Endothelial cell of umbilical vein (primary cell): ENCODE measurements around the gene LRRC42. TPM values are rescaled to one million over a fixed set of nuclear protein-coding genes. Genes with fewer than 3 reads are reported as not detected.

ENCODE experiments used
- BruUV-seq: library from RNA; stranded (reverse); fragments of 400-500 nt; replicated peaks from 2 replicates; lab custom pipeline; 2021; lab: Mats Ljungman, UMichigan
- CTCF ChIA-PET: fragments of 300-600, 350-600 bp; sonication (Branson Sonifier 250); formaldehyde crosslinking; loops from one replicate; lab custom pipeline; 2021; ENCODE audit warnings: antibody characterized with exemption, inconsistent platforms; lab: Charles Lee
- POLR2A ChIA-PET: fragments of 300-600, 350-600 bp; sonication (Branson Sonifier 250); formaldehyde crosslinking; loops from one replicate; lab custom pipeline; 2021; ENCODE audit warnings: antibody characterized with exemption, inconsistent platforms; lab: Charles Lee
- DNase-seq: peaks from one replicate; pipeline ENCODE4 v3.0.0-alpha.2; 2011; ENCODE audit warnings: low read depth, low spot score
- FAIRE-seq: peaks from 2 replicates; lab custom pipeline; 2011; peaks lifted over from hg19 to GRCh38; lab: Jason Lieb, UNC
- H2AFZ ChIP-seq: 2 replicates; pipeline ENCODE4 v1.6.0; 2012; ENCODE audit warnings: low read depth, low read length, control low read depth, inconsistent platforms
- H3K27ac ChIP-seq: 2 replicates; pipeline ENCODE4 v1.5.1; 2011; ENCODE audit warnings: low read depth, mild to moderate bottlenecking, control low read depth, low read length, moderate library complexity; ENCODE audit not compliant: insufficient read depth
- H3K27me3 ChIP-seq, 2 experiments: 2 replicates each; pipeline versions ENCODE4 v1.6.0 to v1.6.1; 2011; ENCODE audit warnings: low read length in 2 of 2, mixed read lengths in 1 of 2; ENCODE audit not compliant: control insufficient read depth in 2 of 2, insufficient read depth in 2 of 2
- H3K36me3 ChIP-seq, 2 experiments: 2 replicates in 1 of 2; 3 replicates in 1 of 2; pipeline ENCODE4 v1.5.1; 2011; ENCODE audit warnings: low read length in 2 of 2, mild to moderate bottlenecking in 1 of 2, moderate library complexity in 1 of 2; ENCODE audit not compliant: control insufficient read depth in 2 of 2, insufficient read depth in 2 of 2; ENCODE audit errors: extremely low read depth in 1 of 2
- H3K4me1 ChIP-seq: 3 replicates; pipeline ENCODE4 v1.5.1; 2011; ENCODE audit warnings: mild to moderate bottlenecking, low read length; ENCODE audit not compliant: control insufficient read depth, insufficient read depth; ENCODE audit errors: extremely low read depth
- H3K4me2 ChIP-seq: 2 replicates; pipeline ENCODE4 v1.6.1; 2011; ENCODE audit warnings: low read length, control low read depth, mixed read lengths; ENCODE audit not compliant: insufficient read depth
- H3K4me3 ChIP-seq, 3 experiments: fragments of 200-600 bp in 1 of 3; sonication (generic), shearing (Covaris generic) in 1 of 3; replicated peaks in 1 of 3; 2 replicates each; pipeline ENCODE4 v1.5.1; 2011 to 2016; ENCODE audit warnings: control low read depth in 3 of 3, low read length in 3 of 3, mild to moderate bottlenecking in 2 of 3, inconsistent platforms in 1 of 3, low read depth in 1 of 3, moderate library complexity in 1 of 3; ENCODE audit not compliant: insufficient read depth in 1 of 3
- H3K79me2 ChIP-seq: 2 replicates; pipeline ENCODE4 v1.6.0; 2012; ENCODE audit warnings: low read length, inconsistent platforms; ENCODE audit not compliant: control insufficient read depth, insufficient read depth
- H3K9ac ChIP-seq: replicated peaks from 2 replicates; pipeline ENCODE3; 2011; ENCODE audit warnings: low read length, control low read depth; ENCODE audit not compliant: insufficient read depth; ENCODE audit errors: extremely low read depth
- H3K9me1 ChIP-seq: replicated peaks from 3 replicates; pipeline ENCODE4 v1.6.0; 2011; ENCODE audit warnings: mild to moderate bottlenecking, low read length; ENCODE audit not compliant: control insufficient read depth, insufficient read depth; ENCODE audit errors: extremely low read depth
- H3K9me3 ChIP-seq: replicated peaks from 2 replicates; pipeline ENCODE4 v1.5.1; 2012; ENCODE audit warnings: low read length, inconsistent platforms; ENCODE audit not compliant: control insufficient read depth, insufficient read depth
- H4K20me1 ChIP-seq: replicated peaks from 2 replicates; pipeline ENCODE3; 2011; ENCODE audit warnings: mild to moderate bottlenecking, low read length; ENCODE audit not compliant: control insufficient read depth, insufficient read depth; ENCODE audit errors: extremely low read depth
- EZH2 ChIP-seq: IDR thresholded peaks from 2 replicates; pipeline ENCODE4 v1.6.1; 2012; ENCODE audit warnings: borderline replicate concordance, low read depth, mild to moderate bottlenecking, moderate library complexity, low read length, inconsistent platforms; ENCODE audit not compliant: severe bottlenecking
- FOS ChIP-seq: IDR thresholded peaks from 2 replicates; pipeline ENCODE4 v1.6.1; 2011; ENCODE audit warnings: mild to moderate bottlenecking, low read length, moderate library complexity, borderline replicate concordance; ENCODE audit not compliant: insufficient read depth
- GATA2 ChIP-seq: IDR thresholded peaks from 2 replicates; pipeline ENCODE4 v1.7.0; 2011; ENCODE audit warnings: low read depth, mild to moderate bottlenecking, moderate library complexity, mixed read lengths, low read length; ENCODE audit not compliant: insufficient read length, insufficient read depth
- JUN ChIP-seq: IDR thresholded peaks from 2 replicates; pipeline ENCODE4 v1.6.1; 2011; ENCODE audit warnings: borderline replicate concordance, low read depth; ENCODE audit not compliant: insufficient read length, insufficient read depth
- MYC ChIP-seq: IDR thresholded peaks from one replicate; pipeline ENCODE4 v1.6.1; 2011; ENCODE audit warnings: mild to moderate bottlenecking, low read depth, low read length
- POLR2A ChIP-seq: IDR thresholded peaks from 2 replicates; pipeline ENCODE4 v1.6.1; 2012; ENCODE audit warnings: low read depth, mild to moderate bottlenecking, control low read depth, low read length
- POLR2AphosphoS5 ChIP-seq: IDR thresholded peaks from 2 replicates; pipeline ENCODE4 v1.6.1; 2012; ENCODE audit warnings: low read depth, mild to moderate bottlenecking, control low read depth, low read length, moderate library complexity; ENCODE audit not compliant: insufficient read depth
- dilution Hi-C: fragments of 300-500 bp; cut with MboI; formaldehyde crosslinking; loops from one replicate; pipeline ENCODE4 v1.15.0; 2019; ENCODE audit warnings: low sequenced_read_pairs; ENCODE audit not compliant: extremely low pct_ligation_motif_present
- intact Hi-C: fragments of 100-400 bp; cut with micrococcal nuclease; formaldehyde crosslinking; loops from one replicate; pipeline ENCODE4 v1.10.0; 2022
- polyA plus RNA-seq, 4 experiments: library from polyadenylated mRNA; depleted of rRNA in 3 of 4; stranded (reverse) in 3 of 4; unstranded in 1 of 4; fragments of >200 nt; gene quantifications; 2 replicates each; pipeline versions ENCODE4 v1.2.1 to v1.2.3, GENCODE V29; 2011 to 2012; ENCODE audit warnings: missing spikeins in 1 of 4
- total RNA-seq: library from RNA; stranded (reverse); gene quantifications from 2 replicates; pipeline ENCODE4 v1.2.3, GENCODE V29; 2021
- TF ChIP-seq, protein P1 (sequence below): IDR thresholded peaks from 2 replicates; pipeline ENCODE4 v1.6.1; 2011; ENCODE audit not compliant: insufficient read depth, insufficient read length
- TF ChIP-seq, protein P2 (sequence below), 2 donors: IDR thresholded peaks; 1 replicate in 1 of 2; 2 replicates in 1 of 2; pipeline ENCODE4 v1.5.1; 2011; ENCODE audit warnings: low read length in 2 of 2, mild to moderate bottlenecking in 2 of 2, moderate library complexity in 2 of 2, control low read depth in 1 of 2, inconsistent platforms in 1 of 2, low read depth in 1 of 2; ENCODE audit not compliant: insufficient read depth in 1 of 2; ENCODE audit errors: extremely low read depth in 1 of 2

The LRRC42 gene
- total and polyA plus RNA-seq, 2 donors (not counting 3 experiments of a cell fraction or from before 2014, with no cell fraction given), result 25.3 to 26.1 TPM

DNA sequence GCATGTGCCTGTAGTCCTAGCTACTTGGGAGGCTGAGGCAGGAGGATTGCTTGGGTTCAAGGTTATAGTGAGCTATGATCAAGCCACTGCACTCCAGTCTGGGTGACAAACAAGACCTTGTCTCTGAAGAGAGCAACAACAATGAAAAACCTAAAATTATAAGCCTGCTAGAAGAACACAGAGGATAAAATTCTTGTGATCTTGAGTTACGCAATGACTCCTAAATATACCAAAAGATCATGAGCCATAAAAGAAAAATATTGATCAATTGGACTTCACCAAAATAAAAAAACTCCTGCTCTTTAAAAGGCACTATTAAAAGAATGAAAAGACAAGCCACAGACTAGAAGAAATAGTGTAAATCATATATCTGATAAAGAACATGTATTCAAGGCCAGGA lies 49.5 kb downstream of the LRRC42 start:
- Histone ChIP-seq H3K9me3 (no peaks in the 10 kb centered on the region), H3K79me2 (no peaks in the 10 kb centered on the region), H3K9me1 (no peaks in the 10 kb centered on the region), H2AFZ (no peak overlapping the region), H3K4me1 (no peaks in the 10 kb centered on the region), H3K4me3 (no peak overlapping the region), H3K4me2 (no peak overlapping the region), H3K9ac (no peak overlapping the region), H4K20me1 (no peaks in the 10 kb centered on the region), H3K36me3 (no peaks in the 10 kb centered on the region), H3K27ac (no peak overlapping the region), H3K27me3 (no peaks in the 10 kb centered on the region)
- POLR2A ChIA-PET, result no interaction called here
- CTCF ChIA-PET, result interaction anchor here (0.6 kb wide), 1 partner anchor 195 kb away, joined by 3 read pairs; no protein-coding TSS in a partner anchor
- no peak for FAIRE-seq
- TF ChIP-seq, protein P1, sequence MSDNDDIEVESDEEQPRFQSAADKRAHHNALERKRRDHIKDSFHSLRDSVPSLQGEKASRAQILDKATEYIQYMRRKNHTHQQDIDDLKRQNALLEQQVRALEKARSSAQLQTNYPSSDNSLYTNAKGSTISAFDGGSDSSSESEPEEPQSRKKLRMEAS, result no peak
- TF ChIP-seq POLR2A (no peak), MYC (no peak), JUN (no peak), EZH2 (no peak), FOS (no peak), GATA2 (no peak), POLR2AphosphoS5 (no peak)
- TF ChIP-seq, protein P2, sequence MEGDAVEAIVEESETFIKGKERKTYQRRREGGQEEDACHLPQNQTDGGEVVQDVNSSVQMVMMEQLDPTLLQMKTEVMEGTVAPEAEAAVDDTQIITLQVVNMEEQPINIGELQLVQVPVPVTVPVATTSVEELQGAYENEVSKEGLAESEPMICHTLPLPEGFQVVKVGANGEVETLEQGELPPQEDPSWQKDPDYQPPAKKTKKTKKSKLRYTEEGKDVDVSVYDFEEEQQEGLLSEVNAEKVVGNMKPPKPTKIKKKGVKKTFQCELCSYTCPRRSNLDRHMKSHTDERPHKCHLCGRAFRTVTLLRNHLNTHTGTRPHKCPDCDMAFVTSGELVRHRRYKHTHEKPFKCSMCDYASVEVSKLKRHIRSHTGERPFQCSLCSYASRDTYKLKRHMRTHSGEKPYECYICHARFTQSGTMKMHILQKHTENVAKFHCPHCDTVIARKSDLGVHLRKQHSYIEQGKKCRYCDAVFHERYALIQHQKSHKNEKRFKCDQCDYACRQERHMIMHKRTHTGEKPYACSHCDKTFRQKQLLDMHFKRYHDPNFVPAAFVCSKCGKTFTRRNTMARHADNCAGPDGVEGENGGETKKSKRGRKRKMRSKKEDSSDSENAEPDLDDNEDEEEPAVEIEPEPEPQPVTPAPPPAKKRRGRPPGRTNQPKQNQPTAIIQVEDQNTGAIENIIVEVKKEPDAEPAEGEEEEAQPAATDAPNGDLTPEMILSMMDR (IDR thresholded peaks at IDR 0.05; ENCODE audit: extremely low read depth in 1 of 2, insufficient read depth in 1 of 2, low read depth in 1 of 2, low read length in 2 of 2), result no peak
- dilution Hi-C loops (no loop called here), intact Hi-C loops (no loop called here)
- no peak for DNase-seq
- BruUV-seq, result no TSS peak
